Uterus (tissue), 2 donors: Measurements from ENCODE around the gene CRYGC.

Experiments used
- POLR2A ChIP-seq, 2 donors: fragments of 450-650 bp; IDR thresholded peaks; one replicate each; pipeline ENCODE4 v1.6.1; 2016; ENCODE audit warnings: antibody characterized with exemption in 2 of 2, mild to moderate bottlenecking in 1 of 2, moderate library complexity in 1 of 2
- TF ChIP-seq, protein P1 (sequence below), 4 experiments: fragments of 200-600 bp in 2 of 4; fragments of 450-650 bp in 2 of 4; sonication (generic) in 2 of 4; IDR thresholded peaks; one replicate each; pipeline ENCODE4 v1.5.1; 2016 to 2019; ENCODE audit warnings: antibody characterized with exemption in 4 of 4, mild to moderate bottlenecking in 2 of 4, moderate library complexity in 1 of 4

GRCh38 chr2:208090420-208090819 lies 39.2 kb downstream of the CRYGC start:
- TF ChIP-seq, protein P1, sequence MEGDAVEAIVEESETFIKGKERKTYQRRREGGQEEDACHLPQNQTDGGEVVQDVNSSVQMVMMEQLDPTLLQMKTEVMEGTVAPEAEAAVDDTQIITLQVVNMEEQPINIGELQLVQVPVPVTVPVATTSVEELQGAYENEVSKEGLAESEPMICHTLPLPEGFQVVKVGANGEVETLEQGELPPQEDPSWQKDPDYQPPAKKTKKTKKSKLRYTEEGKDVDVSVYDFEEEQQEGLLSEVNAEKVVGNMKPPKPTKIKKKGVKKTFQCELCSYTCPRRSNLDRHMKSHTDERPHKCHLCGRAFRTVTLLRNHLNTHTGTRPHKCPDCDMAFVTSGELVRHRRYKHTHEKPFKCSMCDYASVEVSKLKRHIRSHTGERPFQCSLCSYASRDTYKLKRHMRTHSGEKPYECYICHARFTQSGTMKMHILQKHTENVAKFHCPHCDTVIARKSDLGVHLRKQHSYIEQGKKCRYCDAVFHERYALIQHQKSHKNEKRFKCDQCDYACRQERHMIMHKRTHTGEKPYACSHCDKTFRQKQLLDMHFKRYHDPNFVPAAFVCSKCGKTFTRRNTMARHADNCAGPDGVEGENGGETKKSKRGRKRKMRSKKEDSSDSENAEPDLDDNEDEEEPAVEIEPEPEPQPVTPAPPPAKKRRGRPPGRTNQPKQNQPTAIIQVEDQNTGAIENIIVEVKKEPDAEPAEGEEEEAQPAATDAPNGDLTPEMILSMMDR (IDR thresholded peaks at IDR 0.05) = no peak
- TF ChIP-seq POLR2A (IDR thresholded peaks at IDR 0.05) = no peak
